Body of pancreas (tissue), 4 donors: Measurements from ENCODE around the gene BAIAP3. TPM values are rescaled to one million over a fixed set of nuclear protein-coding genes. Genes with fewer than 3 reads are reported as not detected.
A peak's percentile ranks its signal among the peaks of the same experiment; 100 is the strongest.

Experiments used
- ATAC-seq: fragments of 150-250 bp; one replicate; pipeline ENCODE4 v1.9.1; 2016
- DNase-seq, 4 donors: peaks; one replicate each; pipeline ENCODE4 v3.0.0-alpha.2; 2019
- H3K27ac ChIP-seq, 4 donors: fragments of 200-600 bp; sonication (generic); 1 replicate in 3 of 4; 2 replicates in 1 of 4; pipeline versions ENCODE4 v1.5.1 to v1.6.1; 2016 to 2019; ENCODE audit warnings: mild to moderate bottlenecking in 1 of 4, mixed read lengths in 1 of 4, moderate library complexity in 1 of 4
- H3K27me3 ChIP-seq, 2 donors: fragments of 200-600 bp; sonication (generic); one replicate each; pipeline ENCODE4 v1.6.0; 2016; ENCODE audit warnings: mild to moderate bottlenecking in 1 of 2
- H3K36me3 ChIP-seq, 2 donors: fragments of 200-600 bp; sonication (generic); replicated peaks in 1 of 2; 2 replicates each; pipeline ENCODE4 v1.5.1; 2016; ENCODE audit warnings: low read depth in 2 of 2; ENCODE audit not compliant: insufficient read depth in 1 of 2
- H3K4me1 ChIP-seq: fragments of 200-600 bp; sonication (generic); one replicate; pipeline ENCODE4 v1.6.0; 2016
- H3K4me3 ChIP-seq, 2 donors: fragments of 200-600 bp; sonication (generic); 1 replicate in 1 of 2; 2 replicates in 1 of 2; pipeline ENCODE4 v1.5.1; 2016 to 2019
- H3K9me3 ChIP-seq, 3 donors: fragments of 200-600 bp; sonication (generic); 1 replicate in 2 of 3; 2 replicates in 1 of 3; pipeline ENCODE4 v1.5.1; 2016
- POLR2A ChIP-seq, 3 donors: fragments of 450-650 bp; IDR thresholded peaks; one replicate each; pipeline ENCODE4 v1.6.1; 2016; ENCODE audit warnings: antibody characterized with exemption in 3 of 3, mild to moderate bottlenecking in 2 of 3
- WGBS, 2 donors: methylation state at CpG; one replicate each; pipeline ENCODE4 v1.1.5; 2017; 5-methylcytosine and 5-hydroxymethylcytosine counted together
- intact Hi-C: fragments of 100-400 bp; cut with DNase I; formaldehyde crosslinking; loops from one replicate; pipeline ENCODE4 v1.15.1; 2023
- total RNA-seq, 2 donors: library from RNA; depleted of rRNA; stranded (reverse); fragments of >200 nt; gene quantifications; one replicate each; pipeline ENCODE4 v1.1.0, GENCODE V29; 2016
- TF ChIP-seq, protein P1 (sequence below), 7 experiments: fragments of 450-650 bp in 4 of 7; fragments of 200-600 bp in 3 of 7; sonication (generic) in 3 of 7; IDR thresholded peaks; one replicate each; pipeline ENCODE4 v1.5.1; 2016 to 2019; ENCODE audit warnings: antibody characterized with exemption in 7 of 7

BAIAP3 gene
- total RNA-seq, 2 donors from 2014 or later, result 7.0 to 20.8 TPM

GRCh38 chr16:1349951-1350350, 16.5 kb downstream of the BAIAP3 start:
- H3K36me3 ChIP-seq, result peaks cover 3 to 5% of the 10 kb centered on the region in 2 donors
- peaks cover 26% of the 10 kb centered on the region for H3K4me1 ChIP-seq
- no peak for ATAC-seq
- no peaks in the 10 kb centered on the region for H3K27me3 ChIP-seq
- H3K4me3 ChIP-seq, result no peak overlapping the region
- H3K9me3 ChIP-seq, result no peaks in the 10 kb centered on the region
- no peak for DNase-seq
- H3K27ac ChIP-seq, result no peak overlapping the region
- intact Hi-C loops, result no loop called here
- WGBS, 2 donors, result 94 to 97% methylated on average over 16 of the region's 17 CpGs
- TF ChIP-seq, protein P1, sequence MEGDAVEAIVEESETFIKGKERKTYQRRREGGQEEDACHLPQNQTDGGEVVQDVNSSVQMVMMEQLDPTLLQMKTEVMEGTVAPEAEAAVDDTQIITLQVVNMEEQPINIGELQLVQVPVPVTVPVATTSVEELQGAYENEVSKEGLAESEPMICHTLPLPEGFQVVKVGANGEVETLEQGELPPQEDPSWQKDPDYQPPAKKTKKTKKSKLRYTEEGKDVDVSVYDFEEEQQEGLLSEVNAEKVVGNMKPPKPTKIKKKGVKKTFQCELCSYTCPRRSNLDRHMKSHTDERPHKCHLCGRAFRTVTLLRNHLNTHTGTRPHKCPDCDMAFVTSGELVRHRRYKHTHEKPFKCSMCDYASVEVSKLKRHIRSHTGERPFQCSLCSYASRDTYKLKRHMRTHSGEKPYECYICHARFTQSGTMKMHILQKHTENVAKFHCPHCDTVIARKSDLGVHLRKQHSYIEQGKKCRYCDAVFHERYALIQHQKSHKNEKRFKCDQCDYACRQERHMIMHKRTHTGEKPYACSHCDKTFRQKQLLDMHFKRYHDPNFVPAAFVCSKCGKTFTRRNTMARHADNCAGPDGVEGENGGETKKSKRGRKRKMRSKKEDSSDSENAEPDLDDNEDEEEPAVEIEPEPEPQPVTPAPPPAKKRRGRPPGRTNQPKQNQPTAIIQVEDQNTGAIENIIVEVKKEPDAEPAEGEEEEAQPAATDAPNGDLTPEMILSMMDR (IDR thresholded peaks at IDR 0.05), result no peak
- no peak for TF ChIP-seq POLR2A (IDR thresholded peaks at IDR 0.05)

- 55 to 65% methylated on average over 14 to 19 of the region's 19 CpGs for WGBS, 2 donors
- H3K27me3 ChIP-seq, result no peaks in the 10 kb centered on the region
- no peak overlapping the region for H3K27ac ChIP-seq
- no peak overlapping the region for H3K4me3 ChIP-seq
- no peak for ATAC-seq
- TF ChIP-seq POLR2A (IDR thresholded peaks at IDR 0.05), result no peak
- TF ChIP-seq, protein P1 (IDR thresholded peaks at IDR 0.05), result no peak
- peaks cover 3 to 5% of the 10 kb centered on the region in 2 donors for H3K36me3 ChIP-seq
- H3K4me1 ChIP-seq, result peaks cover 31% of the 10 kb centered on the region
- no peaks in the 10 kb centered on the region for H3K9me3 ChIP-seq
- intact Hi-C loops, result no loop called here
- DNase-seq, result no peak
Observed at GRCh38 chr16:1350691-1351090, 17.2 kb downstream of the BAIAP3 start.

GRCh38 chr16:1351215-1351581, 17.8 kb downstream of the BAIAP3 start:
- Histone ChIP-seq H3K27me3 (no peaks in the 10 kb centered on the region), H3K4me1 (peaks cover 36% of the 10 kb centered on the region), H3K9me3 (no peaks in the 10 kb centered on the region), H3K36me3 (peaks cover 3 to 5% of the 10 kb centered on the region in 2 donors), H3K4me3 (peak overlapping the region; percentile 89 to 93), H3K27ac (peak overlapping the region in 2 of 4 donors; percentile 63 to 71)
- TF ChIP-seq POLR2A (IDR thresholded peaks at IDR 0.05), result no peak
- TF ChIP-seq, protein P1 (IDR thresholded peaks at IDR 0.05), result no peak
- 0% methylated on average over 31 of the region's 35 CpGs; no CpG with 5 or more reads in 1 of the 2 donors for WGBS, 2 donors
- ATAC-seq, result peak; percentile 3
- no peak for DNase-seq
- intact Hi-C loops, result no loop called here

DNA sequence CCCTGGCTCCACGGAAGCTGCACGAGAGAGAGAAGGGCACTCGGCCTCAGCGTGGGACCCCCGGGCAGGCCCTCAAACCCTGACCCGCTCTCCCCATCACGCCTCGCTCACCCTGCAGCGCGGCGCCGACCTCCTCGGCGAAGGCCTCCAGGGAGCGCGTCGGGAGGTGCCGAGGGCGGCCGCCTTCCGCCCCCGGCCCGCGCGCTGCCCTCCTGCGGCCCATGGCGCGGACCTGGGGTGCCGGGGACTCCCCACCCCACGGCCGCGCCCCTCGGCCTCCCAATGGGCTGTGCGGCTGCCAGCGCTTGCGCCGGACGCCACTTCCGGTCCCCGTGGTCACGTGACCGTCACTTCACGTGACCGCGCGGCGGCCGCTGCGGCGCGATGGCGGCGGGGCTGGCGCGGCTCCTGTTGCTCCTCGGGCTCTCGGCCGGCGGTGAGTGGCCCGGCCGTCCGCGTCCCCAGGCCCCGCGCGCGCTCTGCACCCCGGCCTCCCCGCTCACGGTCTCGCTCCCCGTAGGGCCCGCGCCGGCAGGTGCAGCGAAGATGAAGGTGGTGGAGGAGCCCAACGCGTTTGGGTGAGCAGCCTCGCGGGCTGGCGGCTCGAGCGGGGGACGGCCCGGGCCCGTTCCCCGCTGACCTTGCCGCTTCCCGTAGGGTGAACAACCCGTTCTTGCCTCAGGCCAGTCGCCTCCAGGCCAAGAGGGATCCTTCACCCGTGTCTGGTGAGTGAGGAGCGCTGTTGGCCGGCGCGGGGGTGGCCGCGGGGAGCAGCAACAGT, 18.3 kb downstream of the BAIAP3 start, which contains the start of the genes GNPTG and TSR3:
Gene GNPTG, plus strand, starts transcription at position 350 of the 781 bp plus-strand sequence. Its CDS starts 35 bp downstream, at position 385.
Gene TSR3, minus strand, starts transcription at position 297 of the 781 bp plus-strand sequence. Its CDS starts 74 bp downstream, at position 223.
- H3K9me3 ChIP-seq, result no peaks in the 10 kb centered on the region
- TF ChIP-seq, protein P1 (IDR thresholded peaks at IDR 0.05), result peak in 1 of 7 experiments; percentile 24
- peak; percentile 31 to 48 (median 46) for TF ChIP-seq POLR2A (IDR thresholded peaks at IDR 0.05)
- peak within 1 kb of the TSS; percentile 89 to 93 for H3K4me3 ChIP-seq
- WGBS, 2 donors, result 0% methylated on average over 7 to 95 of the region's 98 CpGs
- intact Hi-C loops, result no loop called here
- peak within 1 kb of the TSS in 3 of 4 donors; percentile 7 to 71 (median 63) for H3K27ac ChIP-seq
- ATAC-seq (peak; percentile 86), DNase-seq (peak; percentile 84 to 90 (median 84))
- H3K27me3 ChIP-seq, result no peaks in the 10 kb centered on the region
- H3K4me1 ChIP-seq, result peaks cover 40% of the 10 kb centered on the region
- peaks cover 3 to 5% of the 10 kb centered on the region in 2 donors for H3K36me3 ChIP-seq
